ENCODE results near the gene LRIG2. TPM values are rescaled to one million over a fixed set of nuclear protein-coding genes. Genes with fewer than 3 reads are reported as not detected.
A peak's percentile ranks its signal among the peaks of the same experiment; 100 is the strongest.

LRIG2 gene
- total RNA-seq, 1 experiment from 2014 or later: 11.8 TPM

GRCh38 chr1:113126207-113126606, 53.2 kb downstream of the LRIG2 start:
- no peak for TF ChIP-seq CTCF (IDR thresholded peaks at IDR 0.05; ENCODE audit: unreplicated experiment)
- H3K27me3 Mint-ChIP-seq (ENCODE audit: insufficient read depth, unreplicated experiment): no peaks in the 10 kb centered on the region
- H3K9me3 Mint-ChIP-seq (ENCODE audit: unreplicated experiment): no peaks in the 10 kb centered on the region
- H3K4me3 Mint-ChIP-seq (ENCODE audit: unreplicated experiment): no peak overlapping the region
- ChIA-PET POLR2A (no interaction called here), CTCF (interaction anchor here (1.4 kb wide), 1 partner anchor 15 kb away, joined by 3 read pairs; no protein-coding TSS in a partner anchor)
- intact Hi-C loops (cut with micrococcal nuclease): no loop called here
- H3K27ac Mint-ChIP-seq (ENCODE audit: low read depth, unreplicated experiment): no peak overlapping the region
- no peak for DNase-seq (ENCODE audit: unreplicated experiment)
- H3K4me1 Mint-ChIP-seq (ENCODE audit: insufficient read depth, unreplicated experiment): no peaks in the 10 kb centered on the region
- no TSS peak for BruUV-seq (replicated peaks)
- peaks cover 84% of the 10 kb centered on the region for H3K36me3 Mint-ChIP-seq (ENCODE audit: insufficient read depth, unreplicated experiment)

GRCh38 chr1:113128116-113128515, 55.1 kb downstream of the LRIG2 start:
- no peak for DNase-seq (ENCODE audit: unreplicated experiment)
- Mint-ChIP-seq H3K27me3 (ENCODE audit: insufficient read depth, unreplicated experiment) (no peaks in the 10 kb centered on the region), H3K27ac (ENCODE audit: low read depth, unreplicated experiment) (peak overlapping the region; percentile 9), H3K4me3 (ENCODE audit: unreplicated experiment) (no peak overlapping the region), H3K36me3 (ENCODE audit: insufficient read depth, unreplicated experiment) (peaks cover 65% of the 10 kb centered on the region), H3K4me1 (ENCODE audit: insufficient read depth, unreplicated experiment) (no peaks in the 10 kb centered on the region), H3K9me3 (ENCODE audit: unreplicated experiment) (no peaks in the 10 kb centered on the region)
- no TSS peak for BruUV-seq (replicated peaks)
- TF ChIP-seq CTCF (IDR thresholded peaks at IDR 0.05; ENCODE audit: unreplicated experiment): no peak
- intact Hi-C loops (cut with micrococcal nuclease): no loop called here
- ChIA-PET CTCF (interaction anchor here (0.6 to 1.8 kb wide), 3 partner anchors 9 to 707 kb away, joined by 3 to 6 read pairs (median 5); no protein-coding TSS in a partner anchor), POLR2A (no interaction called here)

GRCh38 chr1:113129529-113130185, 56.7 kb downstream of the LRIG2 start:
- Mint-ChIP-seq H3K36me3 (ENCODE audit: insufficient read depth, unreplicated experiment) (peaks cover 49% of the 10 kb centered on the region), H3K27me3 (ENCODE audit: insufficient read depth, unreplicated experiment) (no peaks in the 10 kb centered on the region), H3K4me3 (ENCODE audit: unreplicated experiment) (no peak overlapping the region), H3K27ac (ENCODE audit: low read depth, unreplicated experiment) (no peak overlapping the region), H3K4me1 (ENCODE audit: insufficient read depth, unreplicated experiment) (no peaks in the 10 kb centered on the region), H3K9me3 (ENCODE audit: unreplicated experiment) (no peaks in the 10 kb centered on the region)
- ChIA-PET POLR2A (interaction anchor here (0.6 kb wide), 1 partner anchor 524 kb away, joined by 3 read pairs; no protein-coding TSS in a partner anchor), CTCF (interaction anchor here (0.6 to 1.5 kb wide), 2 partner anchors 10 to 583 kb away, joined by 4 read pairs; no protein-coding TSS in a partner anchor)
- TF ChIP-seq CTCF (IDR thresholded peaks at IDR 0.05; ENCODE audit: unreplicated experiment): no peak
- BruUV-seq (replicated peaks): no TSS peak
- intact Hi-C loops (cut with micrococcal nuclease): no loop called here
- no peak for DNase-seq (ENCODE audit: unreplicated experiment)

GRCh38 chr1:113133038-113133437, 60.0 kb downstream of the LRIG2 start:
- intact Hi-C loops (cut with micrococcal nuclease): no loop called here
- Mint-ChIP-seq H3K4me1 (ENCODE audit: insufficient read depth, unreplicated experiment) (no peaks in the 10 kb centered on the region), H3K4me3 (ENCODE audit: unreplicated experiment) (no peak overlapping the region), H3K27ac (ENCODE audit: low read depth, unreplicated experiment) (no peak overlapping the region), H3K36me3 (ENCODE audit: insufficient read depth, unreplicated experiment) (peaks cover 16% of the 10 kb centered on the region), H3K27me3 (ENCODE audit: insufficient read depth, unreplicated experiment) (no peaks in the 10 kb centered on the region), H3K9me3 (ENCODE audit: unreplicated experiment) (no peaks in the 10 kb centered on the region)
- no peak for DNase-seq (ENCODE audit: unreplicated experiment)
- ChIA-PET POLR2A (no interaction called here), CTCF (no interaction called here)
- no peak for TF ChIP-seq CTCF (IDR thresholded peaks at IDR 0.05; ENCODE audit: unreplicated experiment)
- BruUV-seq (replicated peaks): no TSS peak

Measured in MCF 10A (cell line).